Measurements from ENCODE around the gene ANO2. TPM values are rescaled to one million over a fixed set of nuclear protein-coding genes. Genes with fewer than 3 reads are reported as not detected.

The ANO2 gene
- total RNA-seq, 3 donors from 2014 or later (not counting 1 experiment from before 2014, with no cell fraction given) = not detected

GRCh38 chr12:5615760-5616159, 329.3 kb downstream of the ANO2 start:
- 79% methylated on average over 1 of the region's 1 CpG for WGBS (ENCODE audit: insufficient coverage)
- H3K4me1 Mint-ChIP-seq = no peaks in the 10 kb centered on the region
- no peaks in the 10 kb centered on the region for H3K4me1 ChIP-seq (ENCODE audit: control insufficient read depth, insufficient read depth, low read length)
- ATAC-seq (no peak), DNase-seq (no peak)
- peaks cover 5 to 10% of the 10 kb centered on the region in 2 donors for H3K27me3 Mint-ChIP-seq (ENCODE audit: low read depth in 2 of 2)
- no peak overlapping the region for H3K27ac Mint-ChIP-seq
- H3K4me3 ChIP-seq (ENCODE audit: low read length) = no peak overlapping the region
- no peaks in the 10 kb centered on the region for H3K9me3 Mint-ChIP-seq
- no peaks in the 10 kb centered on the region for H3K36me3 Mint-ChIP-seq
- H3K27me3 ChIP-seq (ENCODE audit: control insufficient read depth, insufficient read depth, low read length) = no peaks in the 10 kb centered on the region
- H3K27ac ChIP-seq (ENCODE audit: low read length) = no peak overlapping the region
- no peak overlapping the region for H3K4me3 Mint-ChIP-seq
- H3K36me3 ChIP-seq (ENCODE audit: control insufficient read depth, insufficient read depth, low read length) = no peaks in the 10 kb centered on the region
- no peaks in the 10 kb centered on the region for H3K9me3 ChIP-seq (ENCODE audit: control insufficient read depth, insufficient read depth, low read length)
- TF ChIP-seq, protein P1, sequence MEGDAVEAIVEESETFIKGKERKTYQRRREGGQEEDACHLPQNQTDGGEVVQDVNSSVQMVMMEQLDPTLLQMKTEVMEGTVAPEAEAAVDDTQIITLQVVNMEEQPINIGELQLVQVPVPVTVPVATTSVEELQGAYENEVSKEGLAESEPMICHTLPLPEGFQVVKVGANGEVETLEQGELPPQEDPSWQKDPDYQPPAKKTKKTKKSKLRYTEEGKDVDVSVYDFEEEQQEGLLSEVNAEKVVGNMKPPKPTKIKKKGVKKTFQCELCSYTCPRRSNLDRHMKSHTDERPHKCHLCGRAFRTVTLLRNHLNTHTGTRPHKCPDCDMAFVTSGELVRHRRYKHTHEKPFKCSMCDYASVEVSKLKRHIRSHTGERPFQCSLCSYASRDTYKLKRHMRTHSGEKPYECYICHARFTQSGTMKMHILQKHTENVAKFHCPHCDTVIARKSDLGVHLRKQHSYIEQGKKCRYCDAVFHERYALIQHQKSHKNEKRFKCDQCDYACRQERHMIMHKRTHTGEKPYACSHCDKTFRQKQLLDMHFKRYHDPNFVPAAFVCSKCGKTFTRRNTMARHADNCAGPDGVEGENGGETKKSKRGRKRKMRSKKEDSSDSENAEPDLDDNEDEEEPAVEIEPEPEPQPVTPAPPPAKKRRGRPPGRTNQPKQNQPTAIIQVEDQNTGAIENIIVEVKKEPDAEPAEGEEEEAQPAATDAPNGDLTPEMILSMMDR (IDR thresholded peaks at IDR 0.05) = no peak
- intact Hi-C loops (cut with micrococcal nuclease) = no loop called here

DNA sequence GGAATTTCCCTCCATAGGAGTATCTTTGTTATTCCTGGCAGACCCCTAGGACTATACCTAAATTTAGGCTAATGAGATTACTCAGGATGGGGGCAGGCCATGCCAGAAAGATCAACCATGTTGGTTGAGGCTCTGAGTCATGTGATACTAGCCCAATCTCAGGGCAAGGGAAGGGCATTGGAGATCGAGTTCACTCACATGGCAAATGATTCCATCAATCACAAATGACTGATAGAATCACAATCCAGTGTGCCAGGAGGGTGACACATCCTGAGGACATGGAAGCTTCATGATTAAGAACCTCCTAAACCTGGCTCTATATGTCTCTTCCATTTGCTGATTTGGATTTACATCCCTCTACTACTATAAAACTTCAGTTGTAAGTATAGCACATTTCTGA, 330.8 kb downstream of the ANO2 start:
- H3K4me1 Mint-ChIP-seq = no peaks in the 10 kb centered on the region
- no peak overlapping the region for H3K4me3 Mint-ChIP-seq
- Histone ChIP-seq H3K36me3 (ENCODE audit: control insufficient read depth, insufficient read depth, low read length) (no peaks in the 10 kb centered on the region), H3K9me3 (ENCODE audit: control insufficient read depth, insufficient read depth, low read length) (no peaks in the 10 kb centered on the region), H3K4me1 (ENCODE audit: control insufficient read depth, insufficient read depth, low read length) (no peaks in the 10 kb centered on the region), H3K27ac (ENCODE audit: low read length) (no peak overlapping the region), H3K4me3 (ENCODE audit: low read length) (no peak overlapping the region), H3K27me3 (ENCODE audit: control insufficient read depth, insufficient read depth, low read length) (no peaks in the 10 kb centered on the region)
- H3K27me3 Mint-ChIP-seq (ENCODE audit: low read depth in 2 of 2) = peaks cover 5 to 10% of the 10 kb centered on the region in 2 donors
- H3K36me3 Mint-ChIP-seq = no peaks in the 10 kb centered on the region
- no peaks in the 10 kb centered on the region for H3K9me3 Mint-ChIP-seq
- TF ChIP-seq, protein P1 (IDR thresholded peaks at IDR 0.05) = no peak
- DNase-seq (no peak), ATAC-seq (no peak)
- H3K27ac Mint-ChIP-seq = no peak overlapping the region
- 100% methylated on average over 1 of the region's 1 CpG for WGBS (ENCODE audit: insufficient coverage)
- intact Hi-C loops (cut with micrococcal nuclease) = no loop called here

- Mint-ChIP-seq H3K27me3 (ENCODE audit: low read depth in 2 of 2) (peaks cover 5 to 10% of the 10 kb centered on the region in 2 donors), H3K36me3 (no peaks in the 10 kb centered on the region), H3K4me3 (no peak overlapping the region), H3K4me1 (no peaks in the 10 kb centered on the region), H3K9me3 (no peaks in the 10 kb centered on the region), H3K27ac (no peak overlapping the region)
- Histone ChIP-seq H3K27me3 (ENCODE audit: control insufficient read depth, insufficient read depth, low read length) (no peaks in the 10 kb centered on the region), H3K27ac (ENCODE audit: low read length) (no peak overlapping the region), H3K4me3 (ENCODE audit: low read length) (no peak overlapping the region), H3K36me3 (ENCODE audit: control insufficient read depth, insufficient read depth, low read length) (no peaks in the 10 kb centered on the region), H3K9me3 (ENCODE audit: control insufficient read depth, insufficient read depth, low read length) (no peaks in the 10 kb centered on the region), H3K4me1 (ENCODE audit: control insufficient read depth, insufficient read depth, low read length) (no peaks in the 10 kb centered on the region)
- intact Hi-C loops (cut with micrococcal nuclease) = no loop called here
- ATAC-seq (no peak), DNase-seq (no peak)
- 78% methylated on average over 13 of the region's 14 CpGs for WGBS (ENCODE audit: insufficient coverage)
- TF ChIP-seq, protein P1 (IDR thresholded peaks at IDR 0.05) = no peak
These were observed 332.3 kb downstream of the ANO2 start for GRCh38 chr12:5612556-5613410.
